WTC11 (cell line): Measurements from ENCODE around the gene MTM1.

Experiments
- ESRRA ChIP-seq: sonication (generic); formaldehyde crosslinking; IDR thresholded peaks from 2 replicates; pipeline ENCODE4 v1.8.1; 2022; ENCODE audit warnings: mild to moderate bottlenecking, missing genetic modification reagents, borderline replicate concordance
- MYBL2 ChIP-seq: sonication (generic); formaldehyde crosslinking; IDR thresholded peaks from 2 replicates; pipeline ENCODE4 v1.8.1; 2023; ENCODE audit warnings: mild to moderate bottlenecking, moderate library complexity, missing genetic modification reagents
- NR1H2 ChIP-seq: sonication (generic); formaldehyde crosslinking; IDR thresholded peaks from 2 replicates; pipeline ENCODE4 v1.9.0; 2021; ENCODE audit warnings: mild to moderate bottlenecking, moderate library complexity, missing genetic modification reagents
- SP1 ChIP-seq: sonication (generic); formaldehyde crosslinking; conservative IDR thresholded peaks from 2 replicates; pipeline ENCODE4 v1.8.1; 2022; ENCODE audit warnings: missing genetic modification reagents
- TF ChIP-seq, protein P1 (sequence below): fragments of 200-600 bp; IDR thresholded peaks from 2 replicates; pipeline ENCODE4 v1.8.0; 2022; ENCODE audit warnings: antibody characterized with exemption
- TF ChIP-seq, protein P2 (sequence below): sonication (generic); formaldehyde crosslinking; IDR thresholded peaks from 2 replicates; pipeline ENCODE4 v1.8.0; 2022; ENCODE audit warnings: mild to moderate bottlenecking, missing genetic modification reagents

DNA sequence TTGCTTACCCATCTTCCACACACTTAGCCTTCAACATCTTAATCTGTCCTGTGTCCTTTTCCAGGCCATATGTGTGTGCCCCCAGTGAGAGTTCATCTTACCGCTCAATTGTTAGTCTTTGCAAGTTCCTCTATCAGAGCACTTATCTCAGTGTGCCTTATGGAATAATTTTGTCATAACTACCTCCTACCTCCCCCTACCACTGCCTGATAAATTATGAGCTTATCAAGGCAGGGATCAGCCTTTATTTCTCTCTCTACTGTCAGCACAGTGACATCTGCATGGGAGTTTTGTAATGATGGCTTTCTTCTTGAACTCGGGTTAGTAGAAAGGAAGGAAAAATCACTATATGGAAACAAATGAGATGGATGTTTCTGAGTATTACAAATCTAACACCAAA lies 53.2 kb downstream of the MTM1 start:
- TF ChIP-seq SP1 (CRISPR knock-in tag) (no peak), MYBL2 (no peak), NR1H2 (no peak), ESRRA (CRISPR knock-in tag) (no peak)
- TF ChIP-seq, protein P1, sequence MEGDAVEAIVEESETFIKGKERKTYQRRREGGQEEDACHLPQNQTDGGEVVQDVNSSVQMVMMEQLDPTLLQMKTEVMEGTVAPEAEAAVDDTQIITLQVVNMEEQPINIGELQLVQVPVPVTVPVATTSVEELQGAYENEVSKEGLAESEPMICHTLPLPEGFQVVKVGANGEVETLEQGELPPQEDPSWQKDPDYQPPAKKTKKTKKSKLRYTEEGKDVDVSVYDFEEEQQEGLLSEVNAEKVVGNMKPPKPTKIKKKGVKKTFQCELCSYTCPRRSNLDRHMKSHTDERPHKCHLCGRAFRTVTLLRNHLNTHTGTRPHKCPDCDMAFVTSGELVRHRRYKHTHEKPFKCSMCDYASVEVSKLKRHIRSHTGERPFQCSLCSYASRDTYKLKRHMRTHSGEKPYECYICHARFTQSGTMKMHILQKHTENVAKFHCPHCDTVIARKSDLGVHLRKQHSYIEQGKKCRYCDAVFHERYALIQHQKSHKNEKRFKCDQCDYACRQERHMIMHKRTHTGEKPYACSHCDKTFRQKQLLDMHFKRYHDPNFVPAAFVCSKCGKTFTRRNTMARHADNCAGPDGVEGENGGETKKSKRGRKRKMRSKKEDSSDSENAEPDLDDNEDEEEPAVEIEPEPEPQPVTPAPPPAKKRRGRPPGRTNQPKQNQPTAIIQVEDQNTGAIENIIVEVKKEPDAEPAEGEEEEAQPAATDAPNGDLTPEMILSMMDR = no peak
- TF ChIP-seq, protein P2, sequence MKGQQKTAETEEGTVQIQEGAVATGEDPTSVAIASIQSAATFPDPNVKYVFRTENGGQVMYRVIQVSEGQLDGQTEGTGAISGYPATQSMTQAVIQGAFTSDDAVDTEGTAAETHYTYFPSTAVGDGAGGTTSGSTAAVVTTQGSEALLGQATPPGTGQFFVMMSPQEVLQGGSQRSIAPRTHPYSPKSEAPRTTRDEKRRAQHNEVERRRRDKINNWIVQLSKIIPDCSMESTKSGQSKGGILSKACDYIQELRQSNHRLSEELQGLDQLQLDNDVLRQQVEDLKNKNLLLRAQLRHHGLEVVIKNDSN = no peak
